WTC11 (cell line): ENCODE data around the gene PRF1. TPM values are rescaled to one million over a fixed set of nuclear protein-coding genes. Genes with fewer than 3 reads are reported as not detected.
A peak's percentile ranks its signal among the peaks of the same experiment; 100 is the strongest.
"Not testable (repeated sequence)": the region's sequence is repeated elsewhere in the genome, so short reads cannot be mapped to it uniquely, and the experiment has no call there.

Source experiments
- ATAC-seq: fragments of 200-7000 bp; cut with Tn5 transposase; 2 replicates; pipeline ENCODE4 v1.10.0; 2021; ENCODE audit warnings: mild to moderate bottlenecking, moderate library complexity
- CTCF ChIA-PET: fragments of 300-600 bp; sonication (Branson Sonifier 250); formaldehyde crosslinking; loops from one replicate; lab custom pipeline; 2021; ENCODE audit warnings: antibody characterized with exemption; lab: Charles Lee
- POLR2A ChIA-PET: fragments of 350-600 bp; sonication (Branson Sonifier 250); formaldehyde crosslinking; loops from one replicate; lab custom pipeline; 2021; ENCODE audit warnings: antibody characterized with exemption; lab: Charles Lee
- DNase-seq: peaks from one replicate; pipeline ENCODE4 v3.0.0; 2021; ENCODE audit warnings: low spot score
- H3K27ac Mint-ChIP-seq: 2 replicates; pipeline ENCODE4 v1.8.0; 2021; ENCODE audit warnings: mixed read lengths
- H3K27me3 Mint-ChIP-seq: 2 replicates; pipeline ENCODE4 v1.8.0; 2021; ENCODE audit warnings: low read depth, mild to moderate bottlenecking, moderate library complexity, mixed read lengths
- H3K36me3 Mint-ChIP-seq: 2 replicates; pipeline ENCODE4 v1.8.0; 2021; ENCODE audit warnings: mixed read lengths
- H3K4me1 Mint-ChIP-seq: 2 replicates; pipeline ENCODE4 v1.8.0; 2022; ENCODE audit warnings: mixed read lengths
- H3K4me3 Mint-ChIP-seq: 2 replicates; pipeline ENCODE4 v1.8.0; 2021; ENCODE audit warnings: mild to moderate bottlenecking, moderate library complexity, mixed read lengths
- H3K9me3 Mint-ChIP-seq: 2 replicates; pipeline ENCODE4 v1.8.0; 2021; ENCODE audit warnings: mixed read lengths
- ATF1 ChIP-seq: sonication (generic); formaldehyde crosslinking; IDR thresholded peaks from 2 replicates; pipeline ENCODE4 v1.8.1; 2023; ENCODE audit warnings: mild to moderate bottlenecking, moderate library complexity, missing genetic modification reagents
- CREB1 ChIP-seq: sonication (generic); formaldehyde crosslinking; IDR thresholded peaks from 2 replicates; pipeline ENCODE4 v1.8.0; 2023; ENCODE audit warnings: mild to moderate bottlenecking, missing genetic modification reagents
- ESRRA ChIP-seq: sonication (generic); formaldehyde crosslinking; IDR thresholded peaks from 2 replicates; pipeline ENCODE4 v1.8.1; 2022; ENCODE audit warnings: mild to moderate bottlenecking, missing genetic modification reagents, borderline replicate concordance
- GABPB1 ChIP-seq: sonication (generic); formaldehyde crosslinking; IDR thresholded peaks from 2 replicates; pipeline ENCODE4 v1.8.1; 2023; ENCODE audit warnings: mild to moderate bottlenecking, missing genetic modification reagents
- GRHL2 ChIP-seq: fragments of 250-450 bp; sonication (Bioruptor Pico); IDR thresholded peaks from 2 replicates; pipeline ENCODE4 v1.8.0; 2022; ENCODE audit warnings: mild to moderate bottlenecking, moderate library complexity; ENCODE audit not compliant: insufficient replicate concordance, severe bottlenecking
- NFATC4 ChIP-seq: fragments of 250-450 bp; sonication (Bioruptor Pico); IDR thresholded peaks from 2 replicates; pipeline ENCODE4 v1.9.0; 2021; ENCODE audit warnings: mild to moderate bottlenecking
- NFE2L1 ChIP-seq: sonication (generic); formaldehyde crosslinking; IDR thresholded peaks from 2 replicates; pipeline ENCODE4 v1.8.1; 2023; ENCODE audit warnings: missing genetic modification reagents
- NFYB ChIP-seq: sonication (generic); formaldehyde crosslinking; conservative IDR thresholded peaks from 2 replicates; pipeline ENCODE4 v1.8.0; 2022; ENCODE audit warnings: low read depth, missing genetic modification reagents
- NR3C1 ChIP-seq: sonication (generic); formaldehyde crosslinking; conservative IDR thresholded peaks from 2 replicates; pipeline ENCODE4 v1.8.1; 2023; ENCODE audit warnings: low read depth, mild to moderate bottlenecking, missing genetic modification reagents
- PRDM15 ChIP-seq: sonication (generic); formaldehyde crosslinking; IDR thresholded peaks from 2 replicates; pipeline ENCODE4 v1.8.0; 2022; ENCODE audit warnings: missing genetic modification reagents
- PREB ChIP-seq: sonication (generic); formaldehyde crosslinking; IDR thresholded peaks from 2 replicates; pipeline ENCODE4 v1.8.1; 2022; ENCODE audit warnings: mild to moderate bottlenecking, missing genetic modification reagents, moderate library complexity, borderline replicate concordance
- RELA ChIP-seq: sonication (generic); formaldehyde crosslinking; IDR thresholded peaks from 2 replicates; pipeline ENCODE4 v1.8.1; 2022; ENCODE audit warnings: missing genetic modification reagents, mild to moderate bottlenecking, borderline replicate concordance
- RORB ChIP-seq: fragments of 250-450 bp; sonication (Bioruptor Pico); IDR thresholded peaks from 2 replicates; pipeline ENCODE4 v1.9.0; 2021; ENCODE audit warnings: mild to moderate bottlenecking
- SMAD3 ChIP-seq: sonication (generic); formaldehyde crosslinking; IDR thresholded peaks from 2 replicates; pipeline ENCODE4 v1.8.0; 2022; ENCODE audit warnings: missing genetic modification reagents, mild to moderate bottlenecking, borderline replicate concordance
- TEAD1 ChIP-seq: sonication (generic); formaldehyde crosslinking; IDR thresholded peaks from 2 replicates; pipeline ENCODE4 v1.8.0; 2022; ENCODE audit warnings: mild to moderate bottlenecking, missing genetic modification reagents
- USF1 ChIP-seq: sonication (generic); formaldehyde crosslinking; IDR thresholded peaks from 2 replicates; pipeline ENCODE4 v1.8.0; 2022; ENCODE audit warnings: mild to moderate bottlenecking, missing genetic modification reagents
- ZNF138 ChIP-seq: sonication (generic); formaldehyde crosslinking; conservative IDR thresholded peaks from 2 replicates; pipeline ENCODE4 v1.8.1; 2022; ENCODE audit warnings: mild to moderate bottlenecking, moderate library complexity, missing genetic modification reagents
- ZNF532 ChIP-seq: fragments of 250-450 bp; sonication (Bioruptor Pico); IDR thresholded peaks from 2 replicates; pipeline ENCODE4 v1.9.0; 2021; ENCODE audit warnings: mild to moderate bottlenecking, borderline replicate concordance
- total RNA-seq: library from RNA; stranded (reverse); gene quantifications from 3 replicates; pipeline ENCODE4 v1.2.3, GENCODE V29; 2021

The PRF1 gene
- total RNA-seq, 1 experiment from 2014 or later, result 0.11 TPM

- no peak for TF ChIP-seq PRDM15 (CRISPR knock-in tag)
- TF ChIP-seq PREB, result no peak
- TF ChIP-seq SMAD3 (CRISPR knock-in tag), result no peak
- TF ChIP-seq NR3C1 (CRISPR knock-in tag), result no peak
These were observed 19.5 kb downstream of the PRF1 start (continued) for GRCh38 chr10:70582793-70583668.

- POLR2A ChIA-PET, H3K4me3 Mint-ChIP-seq, H3K27ac Mint-ChIP-seq: not testable (repeated sequence)
These were observed 21.4 kb downstream of the PRF1 start for GRCh38 chr10:70581176-70581575.

GRCh38 chr10:70579234-70580002, 23.1 kb downstream of the PRF1 start:
- DNase-seq, result no peak
- H3K9me3 Mint-ChIP-seq, result peaks cover 9% of the 10 kb centered on the region; the same call in 1 of the 2 replicates

More at GRCh38 chr10:70581176-70581575, 21.4 kb downstream of the PRF1 start:
- ATAC-seq, CTCF ChIA-PET, H3K27me3 Mint-ChIP-seq, H3K36me3 Mint-ChIP-seq, H3K9me3 Mint-ChIP-seq, DNase-seq: not testable (repeated sequence)
- H3K4me1 Mint-ChIP-seq, result peaks cover 25% of the 10 kb centered on the region

GRCh38 chr10:70578371-70578947, 24.1 kb downstream of the PRF1 start:
- DNase-seq (no peak), ATAC-seq (no peak)
- H3K4me3 Mint-ChIP-seq, result no peak overlapping the region
- no peaks in the 10 kb centered on the region for H3K36me3 Mint-ChIP-seq
- peaks cover 9% of the 10 kb centered on the region; the same call in 1 of the 2 replicates for H3K9me3 Mint-ChIP-seq
- no peak overlapping the region for H3K27ac Mint-ChIP-seq
- CTCF ChIA-PET, result interaction anchor here (1.7 kb wide), 1 partner anchor 19 kb away, joined by 4 read pairs; no protein-coding TSS in a partner anchor
- POLR2A ChIA-PET, result no interaction called here
- 0 out of 2 replicates have a peak, but pooled peaks cover 3% of the 10 kb centered on the region for H3K4me1 Mint-ChIP-seq
- TF ChIP-seq NFE2L1 (CRISPR knock-in tag), result no peak
- TF ChIP-seq ZNF138 (CRISPR knock-in tag), result no peak
- no peak for TF ChIP-seq GRHL2 (CRISPR knock-in tag)
- TF ChIP-seq ZNF532, result no peak
- no peak for TF ChIP-seq ESRRA (CRISPR knock-in tag)
- TF ChIP-seq CREB1, result no peak
- no peak for TF ChIP-seq RORB
- TF ChIP-seq TEAD1 (CRISPR knock-in tag), result no peak
- no peak for TF ChIP-seq NFYB (CRISPR knock-in tag)
- no peak for TF ChIP-seq ATF1 (CRISPR knock-in tag)
- no peaks in the 10 kb centered on the region for H3K27me3 Mint-ChIP-seq

More at GRCh38 chr10:70579234-70580002, 23.1 kb downstream of the PRF1 start:
- H3K4me3 Mint-ChIP-seq, result no peak overlapping the region
- ChIA-PET CTCF (interaction anchor here (1.7 kb wide), 1 partner anchor 20 kb away, joined by 4 read pairs; no protein-coding TSS in a partner anchor), POLR2A (no interaction called here)
- H3K27me3 Mint-ChIP-seq, result no peaks in the 10 kb centered on the region
- peak; percentile 33; the same call in 1 of the 2 replicates for ATAC-seq
- H3K27ac Mint-ChIP-seq, result no peak overlapping the region
- no peak for TF ChIP-seq GRHL2 (CRISPR knock-in tag)
- TF ChIP-seq NFATC4 (CRISPR knock-in tag), result no peak
- TF ChIP-seq USF1 (CRISPR knock-in tag), result peak; percentile 56; the same call in 1 of the 2 replicates
- TF ChIP-seq RELA (CRISPR knock-in tag), result no peak
- TF ChIP-seq GABPB1, result no peak
- no peaks in the 10 kb centered on the region for H3K36me3 Mint-ChIP-seq
- H3K4me1 Mint-ChIP-seq, result peaks cover 9% of the 10 kb centered on the region
